Calu3 (cell line): Measurements from ENCODE around the gene TMEM132D. TPM values are rescaled to one million over a fixed set of nuclear protein-coding genes. Genes with fewer than 3 reads are reported as not detected.
"Not testable (repeated sequence)": the region's sequence is repeated elsewhere in the genome, so short reads cannot be mapped to it uniquely, and the experiment has no call there.

ENCODE experiments used
- BruUV-seq: library from RNA; stranded (reverse); fragments of 400-500 nt; replicated peaks from 2 replicates; lab custom pipeline; 2021; lab: Mats Ljungman, UMichigan
- CTCF ChIA-PET: fragments of 300-600 bp; sonication (Branson Sonifier 250); formaldehyde crosslinking; loops from one replicate; lab custom pipeline; 2022; ENCODE audit warnings: antibody characterized with exemption; lab: Charles Lee
- DNase-seq: peaks from one replicate; pipeline ENCODE4 v3.0.0; 2022
- H3K27ac Mint-ChIP-seq: one replicate; pipeline ENCODE4 v1.8.0; 2022; ENCODE audit warnings: mixed read lengths; ENCODE audit not compliant: unreplicated experiment
- H3K27me3 Mint-ChIP-seq: one replicate; pipeline ENCODE4 v1.8.0; 2022; ENCODE audit warnings: mixed read lengths; ENCODE audit not compliant: unreplicated experiment
- H3K36me3 Mint-ChIP-seq: one replicate; pipeline ENCODE4 v1.8.0; 2022; ENCODE audit warnings: mild to moderate bottlenecking, moderate library complexity, mixed read lengths; ENCODE audit not compliant: insufficient read depth, unreplicated experiment
- H3K4me1 Mint-ChIP-seq: one replicate; pipeline ENCODE4 v1.8.0; 2022; ENCODE audit warnings: mild to moderate bottlenecking, low read depth, mixed read lengths; ENCODE audit not compliant: unreplicated experiment
- H3K4me3 Mint-ChIP-seq: one replicate; pipeline ENCODE4 v1.8.0; 2022; ENCODE audit warnings: mild to moderate bottlenecking, low read depth, moderate library complexity, mixed read lengths; ENCODE audit not compliant: unreplicated experiment
- H3K9me3 Mint-ChIP-seq: one replicate; pipeline ENCODE4 v1.8.0; 2022; ENCODE audit warnings: low read depth, mixed read lengths; ENCODE audit not compliant: unreplicated experiment
- intact Hi-C: fragments of 100-400 bp; cut with micrococcal nuclease; formaldehyde crosslinking; loops from one replicate; pipeline ENCODE4 v1.10.0; 2022; ENCODE audit not compliant: unreplicated experiment
- total RNA-seq: library from RNA; stranded (reverse); gene quantifications from 2 replicates; pipeline ENCODE4 v1.2.3, GENCODE V29; 2022
- TF ChIP-seq, protein P1 (sequence below): fragments of 200-600 bp; IDR thresholded peaks from one replicate; pipeline ENCODE4 v1.8.0; 2022; ENCODE audit warnings: antibody characterized with exemption; ENCODE audit not compliant: unreplicated experiment

The TMEM132D gene
- total RNA-seq, 1 experiment from 2014 or later, result not detected

DNA sequence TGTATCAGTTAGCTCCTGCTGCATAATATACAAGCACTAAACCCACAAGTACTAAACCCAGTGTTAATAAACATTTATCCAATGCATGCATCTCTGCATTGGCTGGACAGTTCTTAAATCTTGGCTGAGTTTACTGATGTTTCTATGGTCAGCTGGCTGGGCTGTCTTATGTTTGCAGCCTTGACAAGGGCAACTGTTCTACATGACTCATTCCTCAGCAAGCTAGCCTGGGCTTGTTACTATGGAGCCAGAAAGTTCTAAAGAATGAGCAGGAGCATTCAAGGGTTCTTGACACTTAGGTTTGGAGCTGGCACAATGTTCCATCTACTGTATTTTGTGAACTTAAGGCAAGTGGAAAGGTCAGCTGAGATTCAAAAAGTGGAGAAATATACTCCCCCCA lies 851.5 kb downstream of the TMEM132D start:
- Mint-ChIP-seq H3K4me1 (no peaks in the 10 kb centered on the region), H3K36me3 (no peaks in the 10 kb centered on the region), H3K9me3 (peaks cover 8% of the 10 kb centered on the region), H3K27ac (no peak overlapping the region), H3K27me3 (no peaks in the 10 kb centered on the region), H3K4me3 (no peak overlapping the region)
- no TSS peak for BruUV-seq
- TF ChIP-seq, protein P1, sequence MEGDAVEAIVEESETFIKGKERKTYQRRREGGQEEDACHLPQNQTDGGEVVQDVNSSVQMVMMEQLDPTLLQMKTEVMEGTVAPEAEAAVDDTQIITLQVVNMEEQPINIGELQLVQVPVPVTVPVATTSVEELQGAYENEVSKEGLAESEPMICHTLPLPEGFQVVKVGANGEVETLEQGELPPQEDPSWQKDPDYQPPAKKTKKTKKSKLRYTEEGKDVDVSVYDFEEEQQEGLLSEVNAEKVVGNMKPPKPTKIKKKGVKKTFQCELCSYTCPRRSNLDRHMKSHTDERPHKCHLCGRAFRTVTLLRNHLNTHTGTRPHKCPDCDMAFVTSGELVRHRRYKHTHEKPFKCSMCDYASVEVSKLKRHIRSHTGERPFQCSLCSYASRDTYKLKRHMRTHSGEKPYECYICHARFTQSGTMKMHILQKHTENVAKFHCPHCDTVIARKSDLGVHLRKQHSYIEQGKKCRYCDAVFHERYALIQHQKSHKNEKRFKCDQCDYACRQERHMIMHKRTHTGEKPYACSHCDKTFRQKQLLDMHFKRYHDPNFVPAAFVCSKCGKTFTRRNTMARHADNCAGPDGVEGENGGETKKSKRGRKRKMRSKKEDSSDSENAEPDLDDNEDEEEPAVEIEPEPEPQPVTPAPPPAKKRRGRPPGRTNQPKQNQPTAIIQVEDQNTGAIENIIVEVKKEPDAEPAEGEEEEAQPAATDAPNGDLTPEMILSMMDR, result no peak
- intact Hi-C loops, result no loop called here
- CTCF ChIA-PET, result no interaction called here
- DNase-seq, result no peak

DNA sequence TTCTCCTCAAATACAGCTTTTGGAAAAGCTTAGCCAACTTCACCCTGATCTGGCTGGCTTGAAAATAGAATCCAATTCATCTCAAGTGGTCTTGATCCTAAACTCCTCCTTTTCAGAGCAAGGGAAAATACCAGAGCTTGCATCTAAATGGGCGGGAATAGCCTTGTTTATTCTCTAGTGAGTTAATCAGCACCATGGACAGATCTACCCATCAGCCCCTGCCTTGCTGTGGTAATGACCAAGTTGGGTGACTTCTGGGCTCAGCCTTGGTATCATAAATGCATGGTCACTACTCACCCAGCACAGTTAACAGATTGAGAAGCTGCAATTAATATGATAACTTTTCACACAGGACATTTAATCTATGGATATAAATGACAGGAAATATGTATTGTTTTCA lies 853.9 kb downstream of the TMEM132D start:
- Mint-ChIP-seq H3K36me3 (no peaks in the 10 kb centered on the region), H3K27me3 (no peaks in the 10 kb centered on the region), H3K4me1 (no peaks in the 10 kb centered on the region), H3K27ac (no peak overlapping the region), H3K9me3 (peaks cover 9% of the 10 kb centered on the region), H3K4me3 (no peak overlapping the region)
- CTCF ChIA-PET, result no interaction called here
- intact Hi-C loops, result no loop called here
- BruUV-seq, result no TSS peak
- no peak for DNase-seq
- TF ChIP-seq, protein P1, result no peak

DNA sequence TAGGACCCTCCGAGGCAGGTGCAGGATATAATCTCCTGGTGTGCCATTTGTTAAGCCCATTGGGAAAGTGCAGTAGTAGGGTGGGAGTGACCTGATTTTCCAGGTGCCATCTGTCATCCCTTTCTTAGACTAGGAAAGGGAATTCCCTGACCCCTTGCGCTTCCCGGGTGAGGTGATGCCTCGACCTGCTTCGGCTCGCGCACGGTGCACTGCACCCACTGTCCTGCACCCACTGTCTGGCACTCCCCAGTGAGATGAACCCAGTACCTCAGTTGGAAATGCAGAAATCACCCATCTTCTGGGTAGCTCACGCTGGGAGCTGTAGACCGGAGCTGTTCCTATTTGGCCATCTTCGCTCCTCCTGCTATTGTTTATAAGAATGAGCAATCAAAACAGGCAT lies 860.5 kb downstream of the TMEM132D start:
- DNase-seq, result not testable (repeated sequence)
- H3K9me3 Mint-ChIP-seq, result peaks cover 19% of the 10 kb centered on the region

DNA sequence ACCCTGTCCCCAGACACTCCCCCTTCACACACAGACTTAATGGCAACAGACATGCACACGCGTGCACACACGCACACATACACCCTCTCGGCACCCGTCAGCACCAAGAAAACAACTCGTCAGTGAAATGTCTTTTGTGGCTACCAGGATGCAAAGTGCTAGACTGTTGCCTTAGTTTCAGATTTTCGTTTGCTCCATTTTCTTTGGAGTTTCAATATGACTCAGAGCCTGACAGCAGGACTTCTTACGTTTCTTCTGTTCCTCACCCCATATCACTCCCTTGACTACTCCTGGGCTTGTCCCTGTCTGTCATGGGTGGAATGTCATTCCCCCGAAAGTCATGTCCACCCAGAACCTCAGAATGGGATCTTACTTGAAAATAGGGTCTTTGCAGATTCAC lies 867.7 kb downstream of the TMEM132D start:
- CTCF ChIA-PET, result no interaction called here
- BruUV-seq, result no TSS peak
- Mint-ChIP-seq H3K4me1 (no peaks in the 10 kb centered on the region), H3K27ac (no peak overlapping the region), H3K4me3 (no peak overlapping the region), H3K27me3 (no peaks in the 10 kb centered on the region), H3K9me3 (peaks cover 14% of the 10 kb centered on the region), H3K36me3 (no peaks in the 10 kb centered on the region)
- TF ChIP-seq, protein P1, result no peak
- DNase-seq, result no peak
- intact Hi-C loops, result no loop called here

More for the DNA sequence above, 860.5 kb downstream of the TMEM132D start:
- CTCF ChIA-PET, H3K27ac Mint-ChIP-seq, BruUV-seq, H3K36me3 Mint-ChIP-seq, H3K4me3 Mint-ChIP-seq, H3K4me1 Mint-ChIP-seq, intact Hi-C loops, H3K27me3 Mint-ChIP-seq: not testable (repeated sequence)

DNA sequence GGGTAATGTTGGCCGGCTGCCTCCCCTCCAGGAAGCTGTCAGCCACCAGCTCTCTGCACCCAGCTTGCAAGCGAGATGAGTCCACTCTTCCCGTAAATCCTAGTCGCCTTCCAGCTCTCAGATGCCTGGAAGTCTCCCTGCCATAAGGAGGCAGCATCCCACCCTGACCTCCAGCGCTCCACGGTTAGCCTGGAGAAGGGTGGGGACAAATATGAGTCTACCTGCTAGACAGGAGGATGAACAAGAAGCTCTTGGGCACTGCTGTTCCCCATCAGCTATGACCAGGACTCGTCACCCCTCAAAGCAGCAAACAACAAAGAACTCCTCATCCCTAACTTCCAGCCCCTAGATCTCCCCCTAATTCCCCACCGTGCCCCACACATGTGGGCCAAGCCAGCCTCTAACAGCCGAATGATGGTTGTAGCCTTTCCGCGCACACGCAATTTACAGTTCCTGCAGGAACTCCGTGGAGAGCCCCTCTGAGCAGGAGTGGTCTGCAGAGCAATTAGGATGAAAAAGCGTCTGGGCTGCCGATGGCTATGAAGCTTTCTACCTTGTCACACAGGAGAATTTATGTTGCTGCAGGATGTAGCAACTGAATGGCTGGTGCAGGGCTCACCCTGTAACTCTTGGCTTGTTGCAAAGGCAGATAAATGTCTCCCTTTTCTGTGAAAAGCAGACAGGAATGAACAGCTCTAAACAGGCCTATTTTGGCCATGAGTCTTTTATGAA lies 869.1 kb downstream of the TMEM132D start:
- H3K9me3 Mint-ChIP-seq, result peaks cover 11% of the 10 kb centered on the region
- CTCF ChIA-PET, result no interaction called here
- TF ChIP-seq, protein P1, result no peak
- no peaks in the 10 kb centered on the region for H3K27me3 Mint-ChIP-seq
- no peak for DNase-seq
- no TSS peak for BruUV-seq
- H3K4me1 Mint-ChIP-seq, result no peaks in the 10 kb centered on the region
- H3K36me3 Mint-ChIP-seq, result no peaks in the 10 kb centered on the region
- no peak overlapping the region for H3K27ac Mint-ChIP-seq
- intact Hi-C loops, result no loop called here
- H3K4me3 Mint-ChIP-seq, result no peak overlapping the region
